PC-3 (cell line): ENCODE results near the gene SBK1. TPM values are rescaled to one million over a fixed set of nuclear protein-coding genes. Genes with fewer than 3 reads are reported as not detected.
"Not testable (repeated sequence)": the region's sequence is repeated elsewhere in the genome, so short reads cannot be mapped to it uniquely, and the experiment has no call there.

Experiments used
- ATAC-seq: fragments of 200-7000 bp; cut with Tn5 transposase; 2 replicates; pipeline ENCODE4 v1.9.1; 2020; ENCODE audit warnings: mild to moderate bottlenecking, moderate library complexity
- Bru-seq: library from RNA; stranded (reverse); fragments of 400-500 nt; gene quantifications from one replicate; lab custom pipeline; 2021; lab: Mats Ljungman, UMichigan
- BruChase-seq, 2 experiments: library from RNA; stranded (reverse); fragments of 400-500 nt; gene quantifications; one replicate each; lab custom pipeline; 2021; lab: Mats Ljungman, UMichigan
- BruUV-seq: library from RNA; stranded (reverse); fragments of 400-500 nt; replicated peaks from 2 replicates; lab custom pipeline; 2021; lab: Mats Ljungman, UMichigan
- CTCF ChIA-PET: fragments of 300-600 bp; sonication (Branson Sonifier 250); formaldehyde crosslinking; loops from one replicate; lab custom pipeline; 2022; ENCODE audit warnings: antibody characterized with exemption; lab: Charles Lee
- POLR2A ChIA-PET: fragments of 300-600 bp; sonication (Branson Sonifier 250); formaldehyde crosslinking; loops from one replicate; lab custom pipeline; 2022; ENCODE audit warnings: antibody characterized with exemption; ENCODE audit not compliant: unreplicated experiment; lab: Charles Lee
- DNase-seq: peaks from one replicate; pipeline ENCODE4 v3.0.0-alpha.2; 2015
- H2AFZ ChIP-seq: fragments of 300-600 bp; sonication (generic); 2 replicates; pipeline ENCODE4 v1.6.0; 2016; ENCODE audit warnings: antibody characterized with exemption, low read length
- H3F3A ChIP-seq: fragments of 300-600 bp; sonication (generic); one replicate; pipeline ENCODE4 v1.6.0; 2017; ENCODE audit warnings: antibody characterized with exemption, low read length, control low read depth, mild to moderate bottlenecking; ENCODE audit not compliant: unreplicated experiment
- H3K27ac ChIP-seq: fragments of 300-600 bp; sonication (generic); 2 replicates; pipeline ENCODE4 v1.5.1; 2016; ENCODE audit warnings: mild to moderate bottlenecking, low read length
- H3K27me3 ChIP-seq: fragments of 300-600 bp; sonication (generic); 2 replicates; pipeline ENCODE4 v1.6.1; 2016; ENCODE audit warnings: low read length, mixed read lengths
- H3K36me3 ChIP-seq: fragments of 300-600 bp; sonication (generic); 2 replicates; pipeline ENCODE4 v1.6.1; 2016; ENCODE audit warnings: low read depth, mixed run types, low read length, mixed read lengths
- H3K4me1 ChIP-seq: fragments of 300-600 bp; sonication (generic); 2 replicates; pipeline ENCODE4 v1.5.1; 2016; ENCODE audit warnings: low read length; ENCODE audit not compliant: insufficient read depth
- H3K4me2 ChIP-seq: fragments of 300-600 bp; sonication (generic); 2 replicates; pipeline ENCODE4 v1.6.0; 2016; ENCODE audit warnings: low read length
- H3K4me3 ChIP-seq: fragments of 300-600 bp; sonication (generic); 2 replicates; pipeline ENCODE4 v1.5.1; 2016; ENCODE audit warnings: mild to moderate bottlenecking, low read length, mixed read lengths
- H3K79me2 ChIP-seq: fragments of 300-600 bp; sonication (generic); 2 replicates; pipeline ENCODE4 v1.6.1; 2017; ENCODE audit warnings: low read length, mixed read lengths
- H3K9ac ChIP-seq: fragments of 300-600 bp; sonication (generic); 2 replicates; pipeline ENCODE4 v1.6.0; 2016; ENCODE audit warnings: mild to moderate bottlenecking, low read length
- H3K9me2 ChIP-seq: fragments of 300-600 bp; sonication (generic); replicated peaks from 2 replicates; pipeline ENCODE4 v1.6.1; 2016; ENCODE audit warnings: mixed run types, low read length, mixed read lengths
- H3K9me3 ChIP-seq: fragments of 300-600 bp; sonication (generic); 2 replicates; pipeline ENCODE4 v1.6.1; 2016; ENCODE audit warnings: low read length, mixed read lengths
- H4K20me1 ChIP-seq: fragments of 300-600 bp; sonication (generic); 2 replicates; pipeline ENCODE4 v1.6.1; 2016; ENCODE audit warnings: low read length, mixed read lengths
- CTCF ChIP-seq: fragments of 300-600 bp; sonication (generic); conservative IDR thresholded peaks from 2 replicates; pipeline ENCODE4 v1.5.1; 2017; ENCODE audit warnings: antibody characterized with exemption, low read depth, mild to moderate bottlenecking, low read length
- EZH2 ChIP-seq: fragments of 300-600 bp; sonication (generic); IDR thresholded peaks from one replicate; pipeline ENCODE4 v1.6.1; 2017; ENCODE audit warnings: antibody characterized with exemption, mild to moderate bottlenecking, low read length; ENCODE audit not compliant: unreplicated experiment
- EZH2phosphoT487 ChIP-seq: fragments of 300-600 bp; sonication (generic); IDR thresholded peaks from 2 replicates; pipeline ENCODE4 v1.6.1; 2018; ENCODE audit warnings: mild to moderate bottlenecking, antibody characterized with exemption, low read length, borderline replicate concordance
- intact Hi-C: fragments of 100-400 bp; cut with micrococcal nuclease; formaldehyde crosslinking; loops from 2 replicates; pipeline ENCODE4 v1.9.0; 2023
- long read RNA-seq: library from polyadenylated mRNA; unstranded; transcript quantifications from one replicate; pipeline ENCODE4 v2.0.0, GENCODE V29; 2021; ENCODE audit not compliant: unreplicated experiment
- total RNA-seq: library from RNA; depleted of rRNA; stranded (reverse); fragments of >200 nt; gene quantifications from 2 replicates; pipeline ENCODE4 v1.2.3, GENCODE V29; 2014; rRNA removed

The SBK1 gene
- total RNA-seq (0.95 and 1.5 TPM in 2 replicates), Bru-seq, nascent RNA (percentile 34 among the genes with signal in this experiment), BruChase-seq, experiment 1, labeled RNA remaining after a 6-hour chase (percentile 32 among the genes with signal in this experiment), BruChase-seq, experiment 2, labeled RNA remaining after a 2-hour chase (percentile 31 among the genes with signal in this experiment)
- long read RNA-seq, full-length matches to known transcripts = 2 of 4 reads
- long read RNA-seq, partial matches to known transcripts = 0 of 4 reads
- long read RNA-seq, other reads (novel, unspliced or antisense) = 2 of 4 reads

- Histone ChIP-seq H3K9me3 (no peaks in the 10 kb centered on the region), H3K9ac (peak within 1 kb of the TSS; percentile 38; the same call in 1 of the 2 replicates), H3K9me2 (no peaks in the 10 kb centered on the region), H3F3A (no peaks in the 10 kb centered on the region), H3K4me1 (0 out of 2 replicates have a peak, but pooled peaks cover 3% of the 10 kb centered on the region), H4K20me1 (no peaks in the 10 kb centered on the region), H3K27me3 (no peaks in the 10 kb centered on the region), H3K36me3 (no peaks in the 10 kb centered on the region), H3K27ac (no peak within 1 kb of the TSS), H3K4me3 (peak within 1 kb of the TSS; percentile 69), H3K4me2 (peak within 1 kb of the TSS; percentile 91), H3K79me2 (no peaks in the 10 kb centered on the region), H2AFZ (peak within 1 kb of the TSS; percentile 91)
- no TSS peak for BruUV-seq
- ChIA-PET POLR2A (interaction anchor here (0.5 kb wide), 1 partner anchor 626 kb away, joined by 9 read pairs; no protein-coding TSS in a partner anchor), CTCF (no interaction called here)
- DNase-seq (peak; percentile 70), ATAC-seq (peak; percentile 92)
- intact Hi-C loops = no loop called here
- TF ChIP-seq EZH2 (no peak), CTCF (no peak), EZH2phosphoT487 (no peak)
These were observed at the start of gene SBK1 for GRCh38 chr16:28291651-28292626. TSS of gene SBK1 (plus strand) at chr16:28292525. CDS start at chr16:28317392, 24,867 bp downstream.

DNA sequence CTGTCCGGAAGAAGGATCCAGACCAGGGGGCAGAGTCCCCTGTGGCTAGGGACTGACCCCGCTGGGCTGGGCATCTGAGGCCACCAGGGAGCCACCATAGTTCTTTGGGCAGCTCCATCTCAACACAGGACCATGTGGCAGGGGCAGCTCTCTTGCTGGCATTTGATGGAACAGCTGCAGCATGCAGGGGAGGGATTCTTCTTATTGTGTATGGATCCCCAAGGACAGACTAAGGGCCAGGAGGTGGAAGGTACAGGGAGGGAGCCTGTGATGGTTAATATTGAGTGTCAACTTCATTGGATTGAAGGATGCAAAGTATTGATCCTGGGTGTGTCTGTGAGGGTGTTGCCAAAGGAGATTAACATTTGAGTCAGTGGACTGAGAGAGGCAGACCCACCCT lies 42.8 kb upstream of the SBK1 start:
- H3K79me2 ChIP-seq, DNase-seq, H2AFZ ChIP-seq, H3K9me3 ChIP-seq, CTCF ChIA-PET, H3F3A ChIP-seq, H3K4me1 ChIP-seq, H3K4me2 ChIP-seq, intact Hi-C loops, BruUV-seq, H3K4me3 ChIP-seq, H3K9ac ChIP-seq, POLR2A ChIA-PET, H3K36me3 ChIP-seq, ATAC-seq, H3K27me3 ChIP-seq, H4K20me1 ChIP-seq, H3K9me2 ChIP-seq, H3K27ac ChIP-seq: not testable (repeated sequence)

DNA sequence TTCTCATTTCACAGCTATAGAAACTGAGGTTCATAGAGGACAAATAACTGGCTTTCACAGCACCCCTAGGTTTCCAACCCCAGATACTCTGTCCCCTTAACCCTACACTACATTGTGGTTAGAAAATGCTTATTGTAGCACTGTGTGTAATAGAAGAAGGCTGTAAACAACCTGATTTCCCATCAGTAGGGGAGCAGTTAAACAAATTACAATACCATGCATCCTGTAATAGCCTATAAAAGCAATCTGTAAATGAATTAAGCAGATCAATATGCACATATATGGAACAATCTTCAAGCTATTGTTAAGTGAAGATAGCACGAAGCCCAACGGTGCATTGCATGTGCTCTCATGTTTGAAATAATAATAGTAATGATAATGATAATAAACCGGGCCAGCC lies 41.3 kb upstream of the SBK1 start:
- Histone ChIP-seq H2AFZ (no peak overlapping the region), H3K9ac (no peak overlapping the region), H3K36me3 (no peaks in the 10 kb centered on the region), H3K27me3 (no peaks in the 10 kb centered on the region; the same call in 1 of the 2 replicates), H3K27ac (no peak overlapping the region), H3K4me3 (no peak overlapping the region), H3K79me2 (no peaks in the 10 kb centered on the region), H3K4me1 (no peaks in the 10 kb centered on the region), H4K20me1 (no peaks in the 10 kb centered on the region), H3K9me2 (no peaks in the 10 kb centered on the region), H3K9me3 (no peaks in the 10 kb centered on the region), H3F3A (no peaks in the 10 kb centered on the region), H3K4me2 (no peak overlapping the region)
- ChIA-PET CTCF (no interaction called here), POLR2A (no interaction called here)
- ATAC-seq = no peak
- intact Hi-C loops = no loop called here
- TF ChIP-seq EZH2 (no peak), CTCF (no peak), EZH2phosphoT487 (no peak)
- DNase-seq = no peak
- BruUV-seq = no TSS peak
